GM12891 (cell line): Measurements from ENCODE around the gene TK1. TPM values are rescaled to one million over a fixed set of nuclear protein-coding genes. Genes with fewer than 3 reads are reported as not detected.
"Not testable (repeated sequence)": the region's sequence is repeated elsewhere in the genome, so short reads cannot be mapped to it uniquely, and the experiment has no call there.

ENCODE experiments used
- DNase-seq: peaks from one replicate; pipeline ENCODE4 v3.0.0; 2011; ENCODE audit warnings: low spot score; ENCODE audit not compliant: insufficient read length
- FAIRE-seq: peaks from 2 replicates; lab custom pipeline; 2011; peaks lifted over from hg19 to GRCh38; lab: Jason Lieb, UNC
- PAX5 ChIP-seq: IDR thresholded peaks from 2 replicates; pipeline ENCODE4 v1.6.1; 2011; ENCODE audit warnings: low read length, moderate library complexity, mild to moderate bottlenecking; ENCODE audit not compliant: insufficient read depth, severe bottlenecking
- POLR2A ChIP-seq: IDR thresholded peaks from 2 replicates; pipeline ENCODE4 v1.6.1; 2011; ENCODE audit warnings: low read depth, low read length, control low read depth
- POLR2AphosphoS5 ChIP-seq: IDR thresholded peaks from 2 replicates; pipeline ENCODE4 v1.6.1; 2011; ENCODE audit warnings: low read depth, low read length, control low read depth
- POU2F2 ChIP-seq: IDR thresholded peaks from 2 replicates; pipeline ENCODE4 v1.6.1; 2011; ENCODE audit warnings: low read depth, mild to moderate bottlenecking, control low read depth, low read length, moderate library complexity
- SPI1 ChIP-seq: IDR thresholded peaks from 2 replicates; pipeline ENCODE4 v1.6.1; 2011; ENCODE audit warnings: low read depth, low read length, control low read depth
- TAF1 ChIP-seq: IDR thresholded peaks from 2 replicates; pipeline ENCODE4 v1.6.1; 2011; ENCODE audit warnings: low read depth, low read length, control low read depth
- polyA plus RNA-seq: library from polyadenylated mRNA; unstranded; fragments of >200 nt; gene quantifications from one replicate; pipeline ENCODE4 v1.2.1, GENCODE V29; 2012; ENCODE audit warnings: low read depth, missing spikeins, inconsistent platforms; ENCODE audit not compliant: missing spikeins

The TK1 gene
- polyA plus RNA-seq = 82.5 TPM

GRCh38 chr17:78186692-78187595 is at the start of gene TK1, which contains the start of gene AFMID:
Gene TK1 (minus strand): TSS chr17:78187052. CDS start chr17:78186994, 58 bp downstream.
Gene AFMID (plus strand): TSS chr17:78187362. CDS start chr17:78187371, 9 bp downstream.
- DNase-seq = peak; percentile 99
- peak; percentile 97 for FAIRE-seq
- peak; percentile 89 for TF ChIP-seq POLR2A
- TF ChIP-seq PAX5 = no peak
- peak; percentile 75 for TF ChIP-seq POLR2AphosphoS5
- TF ChIP-seq TAF1 = 0 out of 2 replicates have a peak, but pooled peaks have one; percentile 42

GRCh38 chr17:78235885-78236284 is 49.0 kb upstream of the TK1 start:
- no peak for DNase-seq
- TF ChIP-seq POLR2AphosphoS5 = no peak
- no peak for TF ChIP-seq PAX5
- TF ChIP-seq SPI1 = no peak
- TF ChIP-seq POU2F2 = no peak
- no peak for TF ChIP-seq POLR2A
- TF ChIP-seq TAF1 = no peak
- no peak for FAIRE-seq

GRCh38 chr17:78235022-78235421 is 48.2 kb upstream of the TK1 start:
- DNase-seq, FAIRE-seq: not testable (repeated sequence)

GRCh38 chr17:78234261-78234865 is 47.5 kb upstream of the TK1 start:
- no peak for TF ChIP-seq POU2F2
- no peak for TF ChIP-seq SPI1
- TF ChIP-seq POLR2A = no peak
- TF ChIP-seq PAX5 = no peak
- TF ChIP-seq TAF1 = no peak
- TF ChIP-seq POLR2AphosphoS5 = no peak
- FAIRE-seq = no peak
- DNase-seq = no peak

- TF ChIP-seq POLR2A = no peak
- TF ChIP-seq POLR2AphosphoS5 = no peak
- TF ChIP-seq PAX5 = no peak
- TF ChIP-seq TAF1 = no peak
- TF ChIP-seq POU2F2 = no peak
- TF ChIP-seq SPI1 = no peak
- FAIRE-seq (no peak), DNase-seq (no peak)
Measured at GRCh38 chr17:78233678-78234077, 46.8 kb upstream of the TK1 start.

GRCh38 chr17:78232859-78233173 is 46.0 kb upstream of the TK1 start:
- no peak for DNase-seq
- peak; percentile 85 for FAIRE-seq
- TF ChIP-seq PAX5 (no peak), TAF1 (no peak), POLR2AphosphoS5 (no peak), POU2F2 (no peak), POLR2A (no peak), SPI1 (no peak)

- TF ChIP-seq POLR2AphosphoS5 (no peak), POLR2A (no peak), PAX5 (no peak), SPI1 (no peak), TAF1 (no peak), POU2F2 (no peak)
- FAIRE-seq = no peak
- DNase-seq = peak; percentile 54
Measured at GRCh38 chr17:78231991-78232858, 45.4 kb upstream of the TK1 start.

GRCh38 chr17:78230996-78231935 is 44.4 kb upstream of the TK1 start, which contains the start of gene TMEM235:
Gene TMEM235 (plus strand): TSS chr17:78231631. CDS start chr17:78232024, 393 bp downstream.
- TF ChIP-seq TAF1 (no peak), SPI1 (no peak), PAX5 (no peak), POLR2AphosphoS5 (no peak), POLR2A (no peak), POU2F2 (no peak)
- DNase-seq (no peak), FAIRE-seq (no peak)

- peak; percentile 38 for FAIRE-seq
- no peak for TF ChIP-seq PAX5
- no peak for TF ChIP-seq POLR2A
- no peak for TF ChIP-seq TAF1
- TF ChIP-seq POLR2AphosphoS5 = no peak
- TF ChIP-seq POU2F2 = no peak
- TF ChIP-seq SPI1 = no peak
- no peak for DNase-seq
Measured at GRCh38 chr17:78230252-78230962, 43.6 kb upstream of the TK1 start.
